ENCODE data around the gene CCDC30.
"Not testable (repeated sequence)": the region's sequence is repeated elsewhere in the genome, so short reads cannot be mapped to it uniquely, and the experiment has no call there.

CCDC30 gene

DNA sequence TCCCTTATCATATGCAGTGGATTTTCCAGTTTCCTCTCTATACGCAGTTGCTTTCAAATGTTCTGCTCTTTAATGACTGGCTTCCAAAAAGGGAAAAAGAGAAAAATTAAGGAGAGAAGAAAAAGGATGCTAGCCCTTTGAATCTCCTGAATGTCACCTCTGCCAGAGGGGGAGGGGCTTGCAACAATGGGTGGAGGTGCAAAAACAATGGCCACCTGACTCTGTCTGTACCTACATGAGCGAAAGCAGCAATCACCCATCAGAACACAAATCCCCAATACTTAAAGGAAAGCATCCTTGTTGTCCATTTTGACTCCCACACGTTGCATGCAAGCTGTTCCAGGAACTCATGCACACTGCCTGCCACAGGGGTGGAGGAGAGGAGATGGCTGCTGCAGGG, 61.2 kb downstream of the CCDC30 start:
- DNase-seq (ENCODE audit: low read depth in 2 of 2), result no peak

DNA sequence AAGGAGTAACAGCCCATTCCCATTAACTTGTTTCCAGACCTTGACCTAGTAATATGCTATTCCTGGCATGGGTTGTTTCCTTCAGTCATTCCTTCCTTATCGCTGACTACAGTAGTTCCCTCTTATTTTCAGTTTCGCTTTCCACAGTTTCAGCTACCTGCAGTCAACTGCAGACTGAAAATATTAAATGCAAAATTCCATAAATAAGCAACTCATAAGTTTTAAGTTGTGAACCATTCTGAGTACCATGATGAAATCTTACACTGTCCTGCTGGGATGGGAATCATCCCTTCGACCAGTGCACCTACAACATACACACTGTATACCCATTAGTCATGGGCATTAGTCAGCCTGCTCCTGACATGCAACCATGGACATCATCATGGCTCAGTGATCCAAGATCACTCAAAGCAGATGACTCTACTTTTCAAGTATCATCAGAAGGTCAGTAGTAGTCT, 66.7 kb downstream of the CCDC30 start:
- DNase-seq (ENCODE audit: low read depth in 2 of 2), result no peak

DNA sequence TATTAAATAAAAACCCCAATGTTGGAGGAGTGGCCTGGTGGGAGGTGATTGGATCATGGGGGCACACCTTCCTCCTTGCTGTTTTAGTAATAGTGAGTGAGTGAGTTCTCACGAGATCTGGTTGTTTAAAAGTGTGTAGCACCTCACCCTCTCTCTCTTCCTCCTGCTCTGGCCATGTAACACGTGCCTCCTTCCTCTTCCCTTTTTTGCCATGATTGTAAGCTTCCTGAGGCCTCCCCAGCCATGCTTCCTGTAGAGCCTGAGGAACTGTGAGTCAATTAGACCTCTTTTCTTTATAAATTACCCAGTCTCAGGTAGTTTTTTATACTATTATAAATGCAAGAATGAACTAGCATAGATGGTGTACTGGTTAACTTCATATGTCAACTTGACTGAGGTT, 68.0 kb downstream of the CCDC30 start:
- no peak for DNase-seq (ENCODE audit: low read depth in 2 of 2)

GRCh38 chr1:42533101-42533863, 70.2 kb downstream of the CCDC30 start:
- DNase-seq (ENCODE audit: low read depth in 2 of 2), result no peak

DNA sequence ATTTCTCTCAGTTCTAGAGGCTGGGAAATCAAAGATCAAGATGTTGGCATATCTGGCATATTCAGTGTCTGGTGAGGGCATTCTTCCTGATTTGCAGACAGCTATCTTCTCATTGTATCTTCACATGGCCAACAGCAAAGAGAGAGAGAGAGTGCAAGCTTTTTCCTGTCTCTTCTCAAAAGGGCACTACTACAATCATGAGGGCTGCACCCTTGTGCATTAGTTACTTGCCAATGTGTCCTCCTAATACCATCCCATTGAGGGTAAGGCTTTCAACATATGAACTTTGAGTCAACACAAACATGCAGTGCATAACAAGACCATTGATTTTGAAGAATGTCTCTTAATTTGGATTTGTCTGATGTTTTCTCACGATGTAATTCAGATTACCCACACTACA, 78.0 kb downstream of the CCDC30 start:
- no peak for DNase-seq (ENCODE audit: low read depth in 2 of 2)

- no peak for DNase-seq (ENCODE audit: low read depth in 2 of 2)
Measured at GRCh38 chr1:42551180-42551579, 88.1 kb downstream of the CCDC30 start.

GRCh38 chr1:42551590-42551989, 88.5 kb downstream of the CCDC30 start:
- DNase-seq (ENCODE audit: low read depth in 2 of 2), result no peak

DNA sequence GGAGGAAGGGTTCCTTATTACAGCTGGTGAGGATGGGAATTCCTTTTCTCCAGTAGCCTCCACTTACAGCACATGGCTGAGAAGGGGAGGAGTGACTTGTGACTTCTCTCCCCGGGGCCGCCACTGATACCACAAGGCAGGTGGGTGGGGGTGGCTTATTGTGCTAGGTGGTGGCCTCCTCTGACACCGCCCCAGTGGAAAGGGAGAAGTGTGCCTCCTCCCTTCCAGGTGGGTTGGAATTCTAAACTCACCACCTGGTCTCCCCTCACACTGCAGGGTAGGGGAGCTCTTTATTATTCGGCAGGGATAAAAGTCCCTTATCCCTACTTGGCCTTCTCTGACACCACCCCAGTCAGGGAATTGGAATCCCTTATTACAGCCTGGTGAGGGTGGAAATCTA, 89.5 kb downstream of the CCDC30 start:
- no peak for DNase-seq (ENCODE audit: low read depth in 2 of 2)

GRCh38 chr1:42557230-42557851, 94.3 kb downstream of the CCDC30 start:
- no peak for DNase-seq (ENCODE audit: low read depth in 2 of 2)

GRCh38 chr1:42567038-42567437, 104.0 kb downstream of the CCDC30 start:
- DNase-seq (ENCODE audit: low read depth in 2 of 2), result no peak

GRCh38 chr1:42576935-42577334, 113.8 kb downstream of the CCDC30 start:
- no peak for DNase-seq (ENCODE audit: low read depth in 2 of 2)

DNA sequence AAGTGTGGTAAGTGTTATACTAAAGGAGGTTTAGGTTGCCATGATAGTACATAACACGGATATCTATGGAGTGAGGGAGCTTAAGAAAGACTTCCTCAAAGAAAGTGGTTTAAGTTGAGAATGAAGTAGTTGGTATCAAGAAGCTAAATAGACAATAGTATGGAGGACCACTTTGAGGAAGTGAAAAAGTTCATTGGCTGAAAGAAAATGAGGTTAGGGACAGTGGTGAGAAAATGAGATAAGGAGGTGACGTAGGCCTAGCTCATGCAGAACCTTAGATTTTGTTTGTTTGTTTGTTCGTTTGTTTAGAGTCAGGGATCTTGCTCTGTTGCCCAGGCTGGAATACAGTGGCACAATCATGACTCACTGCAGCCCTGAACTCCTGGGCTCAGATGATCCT, 122.9 kb downstream of the CCDC30 start:
- DNase-seq (ENCODE audit: low read depth in 2 of 2), result no peak

- no peak for DNase-seq (ENCODE audit: low read depth in 2 of 2)
Measured at GRCh38 chr1:42587753-42588152, 124.7 kb downstream of the CCDC30 start.

DNA sequence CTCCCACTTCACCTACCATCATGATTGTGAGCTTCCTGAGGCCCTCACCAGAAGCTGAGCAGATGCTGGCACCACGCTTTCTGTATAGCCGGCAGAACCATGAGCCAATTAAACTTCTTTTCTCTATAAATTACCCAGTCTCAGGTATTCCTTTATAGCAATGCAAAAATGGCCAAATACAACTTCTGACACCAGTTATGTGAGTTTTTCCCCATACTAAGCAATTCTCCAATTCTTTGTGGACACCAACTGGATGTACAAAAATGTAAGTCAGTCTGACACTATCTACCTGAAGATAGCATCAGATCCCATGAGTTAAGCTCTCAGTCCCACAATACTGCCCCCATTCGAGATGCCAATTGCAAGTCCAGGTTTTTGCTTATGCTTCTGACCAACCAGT, 129.7 kb downstream of the CCDC30 start:
- no peak for DNase-seq (ENCODE audit: low read depth in 2 of 2)

- no peak for DNase-seq (ENCODE audit: low read depth in 2 of 2)
Measured at GRCh38 chr1:42593486-42594100, 130.5 kb downstream of the CCDC30 start.

GRCh38 chr1:42601472-42601871, 138.4 kb downstream of the CCDC30 start:
- no peak for DNase-seq (ENCODE audit: low read depth in 2 of 2)

GRCh38 chr1:42613803-42614131, 150.7 kb downstream of the CCDC30 start:
- no peak for DNase-seq (ENCODE audit: low read depth in 2 of 2)

GRCh38 chr1:42618866-42619265, 155.8 kb downstream of the CCDC30 start:
- DNase-seq (ENCODE audit: low read depth in 2 of 2), result no peak

GRCh38 chr1:42620307-42620706, 157.2 kb downstream of the CCDC30 start:
- no peak for DNase-seq (ENCODE audit: low read depth in 2 of 2)

DNA sequence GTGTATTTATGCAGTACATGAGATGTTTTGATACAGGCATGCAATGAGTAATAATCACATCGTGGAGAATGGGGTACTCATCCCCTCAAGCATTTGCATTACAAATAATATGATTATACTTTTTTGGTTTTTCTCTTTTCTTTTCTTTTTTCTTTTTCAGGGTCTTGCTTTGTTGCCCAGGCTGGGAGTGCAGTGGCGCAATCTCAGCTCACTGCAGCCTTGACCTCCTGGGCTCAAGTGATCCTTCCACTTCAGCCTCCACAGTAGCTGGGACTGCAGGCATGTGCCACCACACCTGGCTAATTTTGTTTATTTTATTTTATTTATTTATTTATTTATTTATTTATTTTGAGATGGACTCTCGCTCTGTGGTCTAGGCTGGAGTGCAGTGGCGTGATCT, 158.1 kb downstream of the CCDC30 start:
- not testable (repeated sequence) for DNase-seq (ENCODE audit: low read depth in 2 of 2)

- DNase-seq (ENCODE audit: low read depth in 2 of 2), result not testable (repeated sequence)
Measured at GRCh38 chr1:42627205-42627604, 164.1 kb downstream of the CCDC30 start.

DNA sequence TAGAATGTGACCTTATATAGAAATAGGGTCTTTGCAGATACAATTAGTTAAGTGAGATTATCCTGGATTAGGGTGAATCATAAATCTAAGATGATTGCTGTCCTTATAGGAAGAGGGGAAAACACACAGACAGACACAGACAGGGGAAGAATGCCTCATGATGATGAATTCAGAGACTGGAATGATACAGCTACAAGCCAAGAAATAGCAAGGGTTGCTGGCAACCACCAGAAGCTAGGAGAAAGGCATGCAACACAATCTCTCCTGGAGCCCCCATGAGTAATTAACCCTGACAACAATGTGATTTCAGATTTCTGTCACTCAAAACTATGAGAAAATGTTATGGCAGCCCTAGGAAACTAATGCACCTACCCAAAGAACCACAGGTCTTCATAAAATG, 176.0 kb downstream of the CCDC30 start:
- DNase-seq (ENCODE audit: low read depth in 2 of 2), result no peak

GRCh38 chr1:42646056-42646455, 183.0 kb downstream of the CCDC30 start:
- no peak for DNase-seq (ENCODE audit: low read depth in 2 of 2)

Measured in stimulated activated CD8-positive, alpha-beta memory T cell treated with anti-CD3 and anti-CD28 coated beads, Interleukin-15, amount 100 ng/mL, for 4 hours (primary cell).